Vagina (tissue), 2 donors: ENCODE data around the gene DOK7. TPM values are rescaled to one million over a fixed set of nuclear protein-coding genes. Genes with fewer than 3 reads are reported as not detected.
A peak's percentile ranks its signal among the peaks of the same experiment; 100 is the strongest.

Experiments
- DNase-seq, 2 donors: peaks; one replicate each; pipeline ENCODE4 v3.0.0-alpha.2; 2017; ENCODE audit errors: extremely low spot score in 2 of 2
- H3K27ac ChIP-seq: fragments of 200-600 bp; sonication (generic); one replicate; pipeline ENCODE4 v1.5.1; 2019
- H3K27me3 ChIP-seq: fragments of 200-600 bp; sonication (generic); one replicate; pipeline ENCODE4 v1.5.1; 2019
- H3K36me3 ChIP-seq, 2 donors: fragments of 200-600 bp; sonication (generic); one replicate each; pipeline ENCODE4 v1.5.1; 2017 to 2019
- H3K4me1 ChIP-seq: fragments of 200-600 bp; sonication (generic); one replicate; pipeline ENCODE4 v1.5.1; 2019
- H3K4me3 ChIP-seq, 2 donors: fragments of 200-600 bp; sonication (generic); 1 replicate in 1 of 2; 2 replicates in 1 of 2; pipeline ENCODE4 v1.5.1; 2016 to 2019
- H3K9me3 ChIP-seq: fragments of 200-600 bp; sonication (generic); one replicate; pipeline ENCODE4 v1.5.1; 2019
- CTCF ChIP-seq, 3 experiments: fragments of 450-650 bp in 2 of 3; fragments of 200-600 bp in 1 of 3; sonication (generic) in 1 of 3; IDR thresholded peaks; one replicate each; pipeline ENCODE4 v1.5.1; 2017 to 2019; ENCODE audit warnings: antibody characterized with exemption in 3 of 3, mild to moderate bottlenecking in 2 of 3, moderate library complexity in 2 of 3
- POLR2A ChIP-seq, 2 donors: fragments of 450-650 bp; IDR thresholded peaks; one replicate each; pipeline ENCODE4 v1.6.1; 2017; ENCODE audit warnings: antibody characterized with exemption in 2 of 2, mild to moderate bottlenecking in 2 of 2, moderate library complexity in 2 of 2
- POLR2AphosphoS5 ChIP-seq, 2 donors: sonication (generic); formaldehyde crosslinking; IDR thresholded peaks; one replicate each; pipeline ENCODE4 v1.9.0; 2017; ENCODE audit warnings: antibody characterized with exemption in 2 of 2, mild to moderate bottlenecking in 2 of 2, low read depth in 1 of 2; ENCODE audit not compliant: insufficient read depth in 1 of 2
- intact Hi-C: fragments of 100-400 bp; cut with DNase I; formaldehyde crosslinking; loops from one replicate; pipeline ENCODE4 v1.15.1; 2023
- total RNA-seq: library from RNA; depleted of rRNA; stranded (reverse); fragments of >200 nt; gene quantifications from one replicate; pipeline ENCODE4 v1.2.3, GENCODE V29; 2016

DOK7 gene
- total RNA-seq, 1 donor from 2014 or later, result 4.7 TPM

DNA sequence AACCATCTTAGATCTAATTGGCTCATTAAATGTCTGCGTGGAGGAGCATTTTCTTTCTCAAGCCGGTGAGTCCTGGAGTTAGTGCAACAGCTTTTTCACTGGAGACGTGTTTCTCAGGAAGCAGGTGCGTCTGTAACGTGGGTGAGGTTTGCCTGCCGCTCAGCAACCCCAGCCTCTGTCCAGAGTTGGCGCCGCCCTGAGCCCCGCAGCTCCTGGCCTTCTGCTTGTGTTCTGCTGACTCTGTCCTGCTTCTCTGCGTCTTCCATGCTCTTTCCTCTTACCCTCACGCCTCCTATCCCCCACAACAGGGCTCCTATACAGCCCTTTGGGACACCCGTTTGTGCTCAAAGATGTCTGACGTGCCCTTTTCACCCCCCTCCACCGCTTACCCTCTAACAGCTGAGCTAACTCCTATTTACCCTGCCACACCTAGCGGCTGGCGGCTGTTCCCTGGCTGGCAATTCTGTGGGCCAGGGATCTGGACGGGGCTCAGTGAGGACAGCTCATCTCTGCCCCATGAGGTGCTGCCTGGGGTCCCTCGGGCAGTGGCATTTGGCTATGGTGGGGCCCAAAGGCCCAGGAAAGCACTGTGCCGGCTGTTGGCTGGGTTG is 18.8 kb downstream of the DOK7 start:
- TF ChIP-seq CTCF (IDR thresholded peaks at IDR 0.05), result no peak
- no peak for TF ChIP-seq POLR2A (IDR thresholded peaks at IDR 0.05)
- no peak for TF ChIP-seq POLR2AphosphoS5 (IDR thresholded peaks at IDR 0.05; ENCODE audit: insufficient read depth in 1 of 2, low read depth in 1 of 2)
- Histone ChIP-seq H3K36me3 (no peaks in the 10 kb centered on the region), H3K4me1 (peaks cover 25% of the 10 kb centered on the region), H3K9me3 (no peaks in the 10 kb centered on the region), H3K27me3 (no peaks in the 10 kb centered on the region), H3K27ac (no peak overlapping the region), H3K4me3 (no peak overlapping the region)
- DNase-seq, result no peak
- intact Hi-C loops, result no loop called here

DNA sequence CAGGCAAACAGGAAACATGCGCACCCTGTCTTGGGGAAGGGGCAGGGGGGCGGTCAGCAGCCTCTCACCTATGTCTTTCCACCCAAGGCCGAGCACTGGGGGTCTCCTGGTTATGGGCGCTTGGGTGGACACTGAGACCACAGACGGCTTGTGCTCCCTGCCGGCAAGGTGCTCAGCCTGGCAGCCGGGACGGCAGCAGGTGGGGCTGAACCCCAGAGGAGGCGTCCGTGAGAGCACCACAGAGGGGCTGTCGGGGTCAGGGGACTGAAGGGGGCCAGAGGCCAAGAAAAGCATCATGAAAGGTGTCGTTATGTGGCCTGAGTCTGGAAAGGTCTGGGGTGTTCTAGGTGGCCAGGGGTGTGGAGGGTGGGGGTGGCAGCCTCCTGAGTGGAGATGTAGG is 19.6 kb downstream of the DOK7 start:
- intact Hi-C loops, result no loop called here
- Histone ChIP-seq H3K27me3 (no peaks in the 10 kb centered on the region), H3K4me3 (no peak overlapping the region), H3K27ac (no peak overlapping the region), H3K9me3 (no peaks in the 10 kb centered on the region), H3K36me3 (no peaks in the 10 kb centered on the region), H3K4me1 (peaks cover 25% of the 10 kb centered on the region)
- no peak for TF ChIP-seq POLR2AphosphoS5 (IDR thresholded peaks at IDR 0.05; ENCODE audit: insufficient read depth in 1 of 2, low read depth in 1 of 2)
- DNase-seq, result no peak

- Histone ChIP-seq H3K36me3 (no peaks in the 10 kb centered on the region), H3K9me3 (no peaks in the 10 kb centered on the region), H3K4me3 (no peak overlapping the region), H3K27me3 (no peaks in the 10 kb centered on the region), H3K4me1 (peaks cover 25% of the 10 kb centered on the region), H3K27ac (no peak overlapping the region)
- intact Hi-C loops, result no loop called here
- no peak for TF ChIP-seq CTCF (IDR thresholded peaks at IDR 0.05)
- TF ChIP-seq POLR2AphosphoS5 (IDR thresholded peaks at IDR 0.05; ENCODE audit: insufficient read depth in 1 of 2, low read depth in 1 of 2), result no peak
- TF ChIP-seq POLR2A (IDR thresholded peaks at IDR 0.05), result no peak
- no peak for DNase-seq
Measured at GRCh38 chr4:3483471-3483921, 20.4 kb downstream of the DOK7 start.

DNA sequence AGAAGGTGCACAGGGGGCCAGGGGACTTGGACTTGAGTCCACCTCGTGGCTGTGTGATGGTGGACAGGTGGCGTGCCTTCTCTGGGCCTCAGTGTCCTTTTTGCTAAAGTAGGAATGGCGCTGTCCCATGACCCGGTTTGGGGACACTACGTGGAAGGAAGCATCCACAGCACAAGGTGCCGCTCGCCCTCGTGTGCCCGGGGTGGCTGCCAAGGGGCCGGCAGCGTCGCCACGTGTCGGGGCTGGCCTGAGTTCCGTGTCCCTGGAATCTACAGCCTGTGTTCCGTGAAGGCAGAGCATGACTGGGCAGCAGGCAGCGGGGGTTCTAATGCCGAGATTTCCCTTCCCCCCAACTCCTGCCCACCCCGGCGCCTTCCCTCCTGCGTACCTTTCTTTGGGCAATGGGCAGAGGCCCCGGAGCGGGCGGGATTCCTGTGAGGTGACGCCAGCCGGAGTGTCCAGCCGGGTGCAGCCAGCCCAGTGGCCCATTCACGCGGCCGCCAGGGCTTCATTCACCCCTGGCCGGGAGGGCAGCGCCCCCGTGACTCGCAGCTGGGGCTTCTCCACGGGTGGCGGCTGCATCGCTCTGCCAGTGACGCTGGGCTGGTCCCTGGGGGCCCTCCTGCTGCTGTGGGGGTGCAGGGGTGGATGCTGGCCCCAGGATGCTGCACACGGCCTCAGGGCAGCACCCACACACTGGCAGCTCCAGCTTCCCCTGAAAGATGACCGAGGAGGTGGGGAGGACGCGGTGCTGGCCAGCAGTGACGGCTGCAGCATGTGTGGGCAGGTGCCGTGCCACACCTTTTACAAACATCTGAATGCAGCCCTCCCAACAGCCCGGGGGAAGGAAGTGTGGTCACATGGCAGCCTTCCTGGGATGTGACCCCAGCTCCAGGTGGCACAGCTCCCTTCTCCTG is 21.2 kb downstream of the DOK7 start:
- Histone ChIP-seq H3K36me3 (no peaks in the 10 kb centered on the region), H3K4me1 (peaks cover 25% of the 10 kb centered on the region), H3K4me3 (no peak overlapping the region), H3K27ac (no peak overlapping the region), H3K27me3 (no peaks in the 10 kb centered on the region), H3K9me3 (no peaks in the 10 kb centered on the region)
- DNase-seq, result no peak
- TF ChIP-seq POLR2A (IDR thresholded peaks at IDR 0.05) (no peak), POLR2AphosphoS5 (IDR thresholded peaks at IDR 0.05; ENCODE audit: insufficient read depth in 1 of 2, low read depth in 1 of 2) (peak in 1 of 2 donors; percentile 9), CTCF (IDR thresholded peaks at IDR 0.05) (no peak)
- intact Hi-C loops, result no loop called here

- H3K27me3 ChIP-seq, result no peaks in the 10 kb centered on the region
- H3K9me3 ChIP-seq, result no peaks in the 10 kb centered on the region
- H3K27ac ChIP-seq, result no peak overlapping the region
- no peak for DNase-seq
- H3K4me1 ChIP-seq, result peaks cover 25% of the 10 kb centered on the region
- no peaks in the 10 kb centered on the region for H3K36me3 ChIP-seq
- TF ChIP-seq CTCF (IDR thresholded peaks at IDR 0.05) (no peak), POLR2A (IDR thresholded peaks at IDR 0.05) (no peak), POLR2AphosphoS5 (IDR thresholded peaks at IDR 0.05; ENCODE audit: insufficient read depth in 1 of 2, low read depth in 1 of 2) (no peak)
- H3K4me3 ChIP-seq, result no peak overlapping the region
- intact Hi-C loops, result no loop called here
Measured at GRCh38 chr4:3485011-3485791, 22.1 kb downstream of the DOK7 start.
